GM18517 (cell line): ENCODE data around the gene FAM118A.
"Not testable (repeated sequence)": the region's sequence is repeated elsewhere in the genome, so short reads cannot be mapped to it uniquely, and the experiment has no call there.

ENCODE experiments used
- ATAC-seq: cut with Tn5 transposase; IDR thresholded peaks from one replicate; pipeline ENCODE4 v1.9.1; 2021; ENCODE audit warnings: mild to moderate bottlenecking, moderate library complexity; ENCODE audit not compliant: unreplicated experiment

Gene FAM118A

DNA sequence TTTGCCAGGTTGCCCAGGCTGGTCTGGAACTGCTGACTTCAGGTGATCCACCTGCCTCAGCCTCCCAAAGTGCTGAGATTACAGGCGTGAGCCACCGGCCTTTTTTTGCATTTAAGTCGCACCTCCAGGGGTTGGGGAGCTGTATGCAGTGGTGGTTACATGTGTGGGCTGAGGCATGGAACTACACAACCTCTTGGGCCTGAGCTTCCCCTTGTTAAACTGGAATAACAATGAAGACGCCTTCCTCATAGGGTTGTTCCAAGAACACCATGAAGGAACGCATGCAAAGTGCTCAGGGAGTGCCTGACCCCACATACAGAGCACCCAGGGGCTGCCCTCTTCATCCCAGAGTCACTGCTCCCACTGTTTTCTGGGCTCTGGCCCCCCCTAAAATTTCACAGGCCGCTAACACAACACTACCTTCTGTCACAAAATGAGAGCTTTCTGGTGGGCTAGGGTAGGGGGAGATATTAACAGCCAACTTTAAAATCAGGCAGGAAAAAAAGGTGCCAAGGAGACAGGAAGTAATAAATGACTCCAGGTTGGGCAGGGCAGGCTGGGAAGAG is 1.3 kb upstream of the FAM118A start:
- no peak for ATAC-seq

DNA sequence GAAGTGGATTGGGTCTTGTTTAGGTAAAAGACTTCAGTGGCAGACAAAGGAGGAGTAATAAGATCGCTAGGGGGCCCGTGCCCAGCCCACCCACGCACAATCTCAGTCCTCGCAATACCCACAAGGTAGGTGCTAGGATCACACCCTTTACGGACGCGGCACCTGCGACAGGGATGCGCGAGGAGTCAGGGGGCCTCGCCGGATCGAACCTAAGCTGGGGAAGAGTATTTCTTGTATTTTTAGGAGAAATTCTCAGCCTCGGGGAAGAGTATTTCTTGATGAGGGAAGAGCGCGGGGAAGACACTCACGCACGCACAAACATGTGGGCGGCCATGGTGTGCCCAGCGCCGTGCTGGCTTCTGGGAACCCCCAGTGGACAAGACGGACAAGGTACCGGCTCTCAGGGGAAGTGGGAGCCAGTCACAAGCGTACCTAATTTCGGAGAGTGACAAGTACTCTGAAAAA is 745 bp upstream of the FAM118A start:
- no peak for ATAC-seq

DNA sequence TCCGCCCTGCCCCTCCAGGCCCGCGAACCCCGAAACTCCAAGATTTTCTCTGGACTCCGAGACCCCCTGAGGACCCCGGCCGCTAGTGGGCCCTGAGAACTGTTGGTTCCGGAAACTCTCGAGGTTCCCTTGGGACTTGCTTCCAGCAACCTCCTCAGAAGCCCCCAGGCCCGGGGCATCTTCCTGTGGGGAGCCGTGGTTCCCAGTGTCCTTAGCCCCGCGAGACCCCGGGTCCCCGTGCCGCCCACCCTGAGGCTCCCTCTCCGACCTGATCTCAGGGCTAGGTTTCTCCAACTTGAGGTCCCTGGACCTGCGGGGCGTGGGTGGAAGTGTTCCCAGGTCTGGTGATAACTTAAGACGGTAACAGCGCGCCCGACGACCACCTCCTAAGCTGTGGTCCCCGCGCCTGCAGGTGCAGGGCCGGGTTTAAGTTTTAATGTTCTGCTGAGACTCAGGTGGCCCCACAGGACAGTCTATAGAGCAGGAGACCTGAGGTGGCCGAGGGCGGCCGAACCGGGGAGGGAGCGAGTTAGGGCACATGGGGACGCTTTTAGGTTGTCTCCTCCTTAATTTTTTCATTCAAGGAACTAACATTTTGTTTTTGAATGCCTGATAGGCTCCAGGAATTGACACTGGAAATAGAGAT is 720 bp downstream of the FAM118A start:
- ATAC-seq = no peak

DNA sequence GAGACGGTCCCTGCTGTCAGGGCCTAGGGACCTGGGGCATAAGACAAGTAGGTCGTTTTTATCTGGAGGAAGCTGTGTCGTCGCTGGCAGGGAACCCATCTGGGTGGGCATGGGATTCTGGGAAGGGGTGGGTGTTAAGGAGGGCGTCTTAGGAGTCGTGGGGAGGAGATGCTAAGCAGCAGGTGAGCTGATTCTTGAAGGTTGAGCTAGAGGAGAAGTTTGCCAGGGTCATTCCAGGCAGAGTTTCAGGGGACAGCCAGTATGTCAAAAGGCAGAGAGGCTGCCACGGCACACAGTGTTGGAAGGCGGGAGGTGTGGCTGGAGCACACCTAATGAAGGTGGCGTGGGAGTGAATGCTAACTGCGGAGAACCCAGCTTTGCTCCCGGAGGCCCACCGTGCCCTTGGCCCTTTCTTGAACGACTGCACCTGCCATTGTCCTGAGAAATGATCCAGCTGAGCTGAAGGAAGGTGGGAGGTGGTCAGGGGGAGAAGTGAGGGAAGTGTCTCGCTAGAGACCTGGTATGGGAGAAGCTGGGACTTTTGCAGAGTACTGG is 1.3 kb downstream of the FAM118A start:
- ATAC-seq = no peak

DNA sequence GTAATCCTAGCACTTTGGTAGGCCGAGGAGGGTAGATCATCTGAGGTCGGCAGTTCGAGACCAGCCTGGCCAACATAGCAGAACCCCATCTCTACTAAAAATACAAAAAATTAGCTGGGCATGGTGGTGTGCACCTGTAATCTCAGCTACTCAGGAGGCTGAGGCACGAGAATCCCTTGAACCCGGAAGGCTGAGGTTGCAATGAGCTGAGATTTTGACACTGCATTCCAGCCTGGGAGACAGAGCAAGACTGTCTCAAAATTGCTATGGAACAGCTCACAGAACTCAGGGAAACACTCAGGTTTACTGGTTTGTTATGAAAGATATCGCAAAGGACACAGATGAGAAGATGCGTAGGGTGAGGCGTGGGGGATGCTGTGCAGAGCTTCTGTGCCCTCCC is 2.7 kb downstream of the FAM118A start:
- no peak for ATAC-seq

DNA sequence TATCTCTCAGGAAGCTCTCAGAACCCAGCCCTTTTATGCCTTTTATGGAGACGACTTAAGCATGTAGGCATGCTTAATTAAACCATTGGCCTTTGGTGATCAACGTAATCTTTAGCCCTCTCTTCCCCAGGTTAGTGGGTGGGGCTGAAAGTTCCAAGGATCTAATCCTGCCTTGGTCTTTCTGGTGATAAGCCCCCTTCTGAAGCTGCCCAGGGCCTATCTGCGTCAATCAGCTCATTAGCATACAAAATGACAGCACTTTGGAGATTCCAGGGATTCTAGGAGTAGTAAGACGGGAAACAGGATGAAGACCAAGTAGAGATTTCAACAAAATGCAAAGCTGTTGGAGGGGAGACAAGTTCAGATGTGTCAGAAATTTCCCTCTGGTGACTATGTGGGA is 3.1 kb downstream of the FAM118A start:
- no peak for ATAC-seq

DNA sequence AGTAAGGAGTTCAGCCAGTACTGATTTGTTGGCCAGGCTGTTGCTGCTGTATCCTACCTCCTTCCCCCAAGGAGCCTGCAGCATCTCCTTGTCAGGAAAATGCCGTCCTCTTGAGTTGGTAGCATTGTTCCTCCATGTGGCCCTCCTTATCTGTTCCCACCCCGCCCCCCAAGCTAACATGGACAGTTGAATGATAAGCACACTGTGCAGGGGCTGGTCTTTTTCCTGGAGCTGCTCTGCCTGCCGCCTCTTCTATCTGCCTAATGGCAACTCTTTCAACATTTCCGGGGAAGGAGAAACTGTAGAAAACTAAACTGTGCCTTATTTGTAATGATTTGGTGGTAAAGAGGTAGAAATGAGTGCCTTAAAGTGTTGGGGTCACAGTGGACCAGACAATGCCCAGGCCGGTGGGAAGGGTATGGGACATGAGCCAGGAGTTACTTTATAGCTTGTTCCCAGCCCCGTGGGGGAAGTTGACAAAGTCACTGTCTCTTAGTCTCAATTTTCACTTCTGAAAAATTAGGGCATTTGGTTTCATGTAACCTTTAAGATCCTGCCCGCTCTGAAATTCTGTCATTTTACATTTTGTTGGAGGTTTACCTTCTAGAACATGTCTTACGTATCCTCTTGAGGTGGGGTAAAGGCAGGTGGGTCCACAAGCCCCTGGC is 4.5 kb downstream of the FAM118A start:
- ATAC-seq = no peak

DNA sequence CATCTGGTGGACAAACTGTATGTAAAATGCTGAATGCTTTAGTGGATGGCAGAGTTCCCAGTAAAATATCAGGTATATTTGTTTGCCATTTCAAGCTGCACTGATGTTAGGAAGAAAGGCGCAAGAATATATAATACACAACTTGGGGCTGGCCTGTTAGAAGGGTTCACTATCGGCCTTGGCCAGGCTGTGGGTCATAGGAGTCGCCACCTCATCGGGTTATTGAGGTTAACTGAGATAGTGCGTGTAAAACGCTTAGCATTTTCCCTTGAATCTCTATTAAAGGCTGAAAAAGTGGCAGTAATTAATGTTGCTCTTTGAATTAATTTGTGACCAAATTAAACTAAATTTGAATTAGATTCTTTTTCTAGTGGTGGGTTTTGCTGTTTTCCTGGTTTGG is 5.1 kb downstream of the FAM118A start:
- ATAC-seq = no peak

DNA sequence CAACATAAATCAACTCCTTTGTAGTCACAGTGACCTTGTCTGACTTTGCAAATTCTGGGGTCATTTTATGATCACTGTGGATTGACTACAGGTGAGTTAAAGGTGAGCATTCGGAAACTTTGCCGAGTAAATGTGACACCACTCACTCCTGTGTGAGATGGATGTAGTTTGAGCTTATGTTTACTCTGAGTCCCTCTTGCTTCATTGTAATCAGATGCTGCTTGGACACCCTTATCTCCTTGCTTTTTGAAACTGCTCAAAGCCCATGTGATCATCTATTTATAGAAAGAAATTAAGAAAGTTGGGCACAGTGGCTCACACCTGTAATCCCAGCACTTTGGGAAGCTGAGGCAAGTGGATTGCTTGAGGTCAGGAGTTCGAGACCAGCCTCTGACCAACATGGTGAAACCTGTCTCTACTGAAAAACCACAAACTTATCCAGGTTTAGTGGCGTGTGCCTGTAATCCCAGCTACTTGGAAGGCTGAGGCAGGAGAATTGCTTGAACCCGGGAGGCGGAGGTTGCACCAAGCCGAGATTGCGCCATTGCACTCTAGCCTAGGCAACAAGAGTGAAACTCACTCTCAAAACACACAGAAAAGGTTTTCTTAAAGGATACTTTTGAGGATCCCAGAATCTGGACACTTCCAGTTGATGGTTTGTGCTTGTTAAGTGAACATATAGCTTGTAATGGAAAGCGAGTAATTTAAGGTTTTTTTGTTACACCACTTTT is 7.2 kb downstream of the FAM118A start:
- no peak for ATAC-seq

DNA sequence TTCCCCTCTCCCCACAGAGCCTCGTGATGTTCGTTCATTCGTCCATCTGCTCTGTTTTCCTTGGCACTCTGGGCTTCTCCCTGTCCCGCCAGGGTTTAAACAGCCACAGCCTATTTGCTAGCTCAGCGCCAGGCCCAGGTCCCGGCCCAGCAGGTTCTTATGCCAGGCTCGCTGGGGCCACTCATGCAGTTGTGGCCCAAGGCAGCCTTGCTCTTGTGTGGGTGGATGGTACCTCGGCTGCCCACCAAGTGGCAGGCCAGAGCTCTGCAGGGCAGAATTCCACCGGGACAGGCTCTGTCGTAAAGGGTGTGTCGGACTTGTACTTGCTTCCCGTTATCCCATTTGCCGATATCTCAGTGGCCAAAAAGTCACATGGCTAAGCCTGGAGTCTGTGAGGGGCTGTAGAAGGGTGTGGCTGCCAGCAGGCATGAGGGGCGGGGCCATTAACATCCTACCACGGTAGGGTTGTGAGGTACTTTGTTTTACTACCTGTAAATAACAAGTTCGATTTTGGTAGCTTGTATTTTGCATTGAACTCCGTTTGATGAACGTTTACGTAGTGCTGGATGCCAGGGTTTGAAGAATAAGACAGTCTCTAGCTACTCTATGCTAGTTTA is 7.9 kb downstream of the FAM118A start:
- no peak for ATAC-seq

DNA sequence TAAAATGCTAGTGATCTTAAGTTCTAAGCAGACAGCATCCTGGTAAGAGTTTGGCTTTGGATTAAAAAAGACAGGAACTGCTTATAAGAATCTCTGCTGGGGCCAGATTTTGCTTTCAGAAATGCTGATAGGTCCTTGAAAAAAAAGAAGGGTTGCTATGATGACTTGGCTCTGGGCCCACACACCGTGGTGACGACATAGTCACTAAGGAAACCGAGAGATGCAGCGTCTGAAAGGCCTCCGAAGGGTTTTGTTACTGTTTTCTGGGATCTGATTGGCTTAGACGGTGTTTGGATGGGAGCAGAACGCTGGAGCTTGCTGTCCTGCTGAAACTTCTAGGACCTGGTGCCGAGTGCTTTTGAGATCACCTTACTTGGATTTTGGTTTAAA is 8.4 kb downstream of the FAM118A start:
- peak; percentile 53 for ATAC-seq

DNA sequence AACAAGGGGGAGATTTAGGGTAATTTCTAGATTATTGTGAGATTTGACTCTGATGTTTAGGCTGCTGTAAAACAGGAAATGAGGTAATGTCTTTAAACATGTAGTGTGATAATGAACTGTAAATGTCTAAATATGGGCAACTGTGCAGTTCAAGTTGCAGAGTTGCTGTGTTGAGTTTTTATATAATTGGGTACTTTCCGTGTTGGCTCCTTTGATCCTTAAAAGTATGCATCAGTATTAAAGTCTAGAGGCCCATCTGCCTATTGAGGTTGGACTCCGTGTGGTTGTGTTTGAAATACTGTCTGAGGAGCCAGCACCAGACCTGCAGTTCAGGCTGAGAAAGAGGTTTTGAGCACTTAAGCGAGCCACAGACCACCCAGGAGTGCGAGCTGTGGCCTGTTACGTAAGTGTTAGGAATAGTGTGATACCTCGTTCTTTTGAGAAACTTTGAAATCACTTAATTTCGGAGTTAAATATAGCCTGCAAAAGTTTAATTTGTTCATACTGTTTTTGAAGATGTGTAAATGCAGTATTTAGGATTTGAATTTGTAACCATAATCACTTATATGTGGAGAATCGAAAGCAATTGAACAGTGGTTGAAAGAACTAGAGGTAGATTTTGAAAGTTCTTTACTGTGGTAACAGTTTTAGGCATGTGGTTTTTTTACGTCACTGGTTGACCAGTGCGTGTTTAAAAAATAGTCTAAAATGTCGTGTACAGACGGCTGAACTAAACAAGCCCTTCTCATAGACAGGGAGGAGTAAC is 9.0 kb downstream of the FAM118A start:
- peak; percentile 16 for ATAC-seq

DNA sequence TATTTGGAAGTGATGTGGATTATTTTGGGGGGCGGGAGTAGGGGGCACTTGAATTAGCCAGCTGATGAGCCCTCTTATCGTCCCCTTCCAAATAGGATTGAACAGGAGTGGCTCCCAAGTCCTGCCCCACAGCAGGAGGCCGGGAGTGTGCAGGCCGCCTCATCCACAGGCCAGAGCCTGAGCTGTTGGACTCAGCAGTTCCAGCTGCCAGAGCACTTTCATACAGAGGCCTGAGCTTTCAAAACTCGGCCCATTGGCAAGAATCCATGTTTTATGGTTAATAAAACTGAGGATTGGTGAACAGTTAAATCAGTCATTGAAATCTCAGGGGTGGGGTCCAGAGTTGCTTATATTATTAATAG is 9.6 kb downstream of the FAM118A start:
- ATAC-seq = no peak

DNA sequence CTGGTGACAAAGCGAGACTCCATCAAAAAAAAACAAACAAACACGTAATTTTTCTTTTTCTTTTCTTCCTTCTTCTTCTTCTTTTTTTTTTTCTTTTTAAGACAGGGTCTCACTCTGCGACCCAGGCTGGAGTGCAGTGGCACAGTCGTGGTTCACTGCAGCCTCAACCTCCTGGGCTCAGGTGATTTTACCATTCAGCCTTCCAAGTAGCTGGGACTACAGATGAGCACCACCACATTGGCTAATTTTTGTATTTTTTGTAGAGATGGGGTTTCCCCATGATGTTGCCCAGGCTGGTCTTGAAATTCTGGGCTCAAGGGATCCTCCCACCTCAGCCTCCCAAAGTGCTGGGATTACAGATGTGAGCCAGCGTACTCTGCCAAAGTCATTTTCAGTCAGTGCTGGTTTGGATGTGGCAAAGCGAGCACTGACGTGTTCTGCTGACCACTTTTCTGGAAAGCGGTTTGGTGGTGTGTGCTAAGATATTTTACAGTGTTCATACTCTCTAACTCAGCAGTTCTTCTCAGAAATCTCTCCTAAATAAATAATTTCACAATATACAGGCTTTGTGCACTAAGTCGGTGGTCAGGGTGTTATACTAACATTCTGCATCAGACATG is 10.7 kb downstream of the FAM118A start:
- no peak for ATAC-seq

DNA sequence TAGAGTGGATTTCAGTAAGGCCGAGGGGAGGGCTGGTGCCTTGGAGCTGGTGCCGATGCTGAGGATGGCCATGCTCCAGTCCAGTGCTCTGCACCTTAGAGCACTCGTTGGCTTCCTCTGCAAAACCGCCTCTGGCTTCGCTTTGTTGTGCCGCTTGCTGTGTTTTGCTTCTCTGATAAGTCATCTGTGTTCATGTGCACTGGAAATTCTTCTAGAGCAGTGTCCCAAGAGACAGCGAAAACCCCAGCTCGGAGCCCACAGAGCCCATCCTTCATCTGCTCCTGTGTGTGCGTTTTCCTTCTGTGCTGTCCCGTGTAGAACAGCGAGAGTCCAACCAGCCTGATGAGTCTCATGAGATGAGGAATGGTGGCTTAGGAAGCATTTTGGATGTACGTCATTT is 12.1 kb downstream of the FAM118A start:
- no peak for ATAC-seq

DNA sequence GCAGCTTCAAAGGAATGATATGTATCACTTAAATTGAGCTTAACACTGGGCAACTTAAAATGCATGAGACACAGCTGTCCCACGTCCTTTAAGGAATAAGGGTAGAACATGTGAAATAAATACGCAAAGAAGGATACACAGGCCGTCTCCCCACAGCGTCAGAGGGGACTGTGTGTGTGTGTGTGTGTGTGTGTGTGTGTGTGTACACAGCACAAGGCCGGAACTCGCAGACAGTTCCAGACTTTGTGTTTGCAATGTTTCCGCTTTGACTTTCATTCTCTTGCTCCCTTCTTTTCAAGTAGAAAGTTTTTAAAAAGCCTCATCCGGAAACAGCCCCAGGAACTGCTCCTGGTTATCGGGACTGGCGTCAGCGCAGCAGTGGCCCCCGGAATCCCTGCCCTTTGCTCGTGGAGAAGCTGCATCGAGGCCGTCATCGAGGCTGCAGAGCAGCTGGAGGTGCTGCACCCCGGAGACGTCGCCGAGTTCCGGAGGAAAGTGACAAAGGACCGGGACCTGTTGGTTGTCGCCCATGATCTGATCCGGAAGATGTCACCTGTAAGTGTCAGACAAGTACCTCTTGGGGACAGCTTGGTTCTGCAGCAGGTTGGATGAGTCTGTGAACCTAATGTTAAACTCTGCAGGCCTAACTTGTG is 13.3 kb downstream of the FAM118A start:
- no peak for ATAC-seq

DNA sequence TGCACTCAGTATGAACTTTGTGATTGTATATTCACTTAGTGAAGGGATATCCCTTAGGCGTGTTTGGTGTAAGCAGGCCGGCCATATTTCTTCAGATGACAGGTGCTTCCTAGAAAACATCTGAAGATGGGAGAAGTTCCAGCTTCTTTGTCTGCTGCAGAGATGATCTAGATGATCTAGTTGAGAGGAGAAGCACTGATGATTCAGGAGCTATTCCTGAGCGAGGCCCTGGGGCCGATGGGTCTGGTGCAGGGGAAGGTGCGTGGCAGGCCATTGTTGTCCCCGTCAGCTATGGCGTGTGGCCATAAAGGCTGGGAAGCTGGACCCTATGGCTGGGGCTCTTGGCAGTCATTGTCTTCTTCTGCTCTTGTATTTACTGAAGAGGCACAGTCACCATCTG is 14.0 kb downstream of the FAM118A start:
- no peak for ATAC-seq

DNA sequence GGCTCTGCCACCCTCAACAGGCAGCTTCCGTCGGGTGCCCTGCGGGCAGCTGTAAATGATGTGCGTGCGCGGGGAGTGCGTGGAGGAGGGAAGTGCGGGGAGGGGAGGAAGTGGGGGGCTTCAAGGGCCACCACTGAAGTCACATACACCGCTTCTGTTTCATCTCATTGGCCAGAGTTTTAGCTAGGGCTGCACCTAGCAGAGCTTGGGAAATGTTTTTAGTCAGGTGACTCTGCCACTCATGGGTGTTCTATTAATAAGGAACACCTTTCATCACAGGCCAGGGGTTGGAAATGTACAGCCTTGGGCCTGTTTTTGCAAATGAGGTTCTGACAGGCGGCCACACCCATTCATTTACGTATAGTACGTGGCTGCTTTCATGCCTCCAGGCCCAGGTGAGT is 14.6 kb downstream of the FAM118A start:
- no peak for ATAC-seq

DNA sequence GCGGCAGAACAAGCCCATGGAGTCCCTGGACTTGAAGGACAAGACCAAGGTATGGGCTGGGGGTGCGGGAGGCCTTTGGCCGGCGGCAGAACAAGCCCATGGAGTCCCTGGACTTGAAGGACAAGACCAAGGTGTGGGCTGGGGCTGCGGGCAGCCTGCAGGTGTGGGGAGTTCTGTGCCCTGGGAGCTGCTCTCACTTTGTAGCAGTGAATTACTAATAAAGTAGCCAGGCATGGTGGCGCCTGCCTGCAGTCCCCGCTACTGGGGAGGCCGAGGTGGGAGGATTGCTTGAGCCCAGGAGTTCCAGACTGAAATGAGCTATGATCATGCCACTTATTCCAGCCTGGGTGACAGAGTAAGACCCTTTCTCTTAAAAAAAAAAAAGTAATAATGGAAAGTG is 18.5 kb downstream of the FAM118A start:
- not testable (repeated sequence) for ATAC-seq
